Adrenal gland (tissue), 12 donors: ENCODE results near the gene APOC3. TPM values are rescaled to one million over a fixed set of nuclear protein-coding genes. Genes with fewer than 3 reads are reported as not detected.

Source experiments
- DNase-seq, 7 donors: peaks; one replicate each; pipeline ENCODE4 v3.0.0-alpha.2; 2019 to 2020
- H3K27ac ChIP-seq, 5 donors: fragments of 200-600 bp; sonication (generic) in 4 of 5; 1 replicate in 3 of 5; 2 replicates in 2 of 5; pipeline versions ENCODE4 v1.5.1 to v1.8.0; 2016 to 2020; ENCODE audit warnings: mild to moderate bottlenecking in 1 of 5
- H3K27me3 ChIP-seq: fragments of 200-600 bp; 2 replicates; pipeline ENCODE4 v1.8.0; 2021
- H3K36me3 ChIP-seq, 2 donors: fragments of 200-600 bp; replicated peaks in 1 of 2; 1 replicate in 1 of 2; 2 replicates in 1 of 2; pipeline versions ENCODE4 v1.5.1 to v1.8.0; 2018 to 2022
- H3K4me1 ChIP-seq, 2 donors: fragments of 200-600 bp; replicated peaks in 1 of 2; 1 replicate in 1 of 2; 2 replicates in 1 of 2; pipeline versions ENCODE4 v1.5.1 to v1.8.0; 2018 to 2021
- H3K4me3 ChIP-seq, 4 donors: fragments of 200-600 bp; sonication (generic) in 3 of 4; one replicate each; pipeline ENCODE4 v1.5.1; 2016 to 2018
- H3K9me3 ChIP-seq, 3 donors: fragments of 200-600 bp; sonication (generic) in 1 of 3; replicated peaks in 1 of 3; 1 replicate in 2 of 3; 2 replicates in 1 of 3; pipeline versions ENCODE4 v1.5.1 to v1.8.0; 2016 to 2021
- POLR2A ChIP-seq, 2 donors: fragments of 450-650 bp; IDR thresholded peaks; one replicate each; pipeline ENCODE4 v1.6.1; 2017; ENCODE audit warnings: antibody characterized with exemption in 2 of 2, mild to moderate bottlenecking in 2 of 2, moderate library complexity in 1 of 2
- WGBS, 4 donors: extraction: QIAGEN DNeasy Blood & Tissue Kit in 2 of 4; methylation state at CpG; one replicate each; pipeline versions ENCODE4 v1.1.5 to v1.1.7; 2013 to 2017; 5-methylcytosine and 5-hydroxymethylcytosine counted together
- intact Hi-C, 2 donors: fragments of 100-400 bp; cut with DNase I; formaldehyde crosslinking; loops; one replicate each; pipeline versions ENCODE4 v1.14.1 to v1.15.0; 2022 to 2023
- polyA plus RNA-seq, 3 donors: library from polyadenylated mRNA; stranded (reverse); fragments of 200-250 nt in 2 of 3; fragments of 350-450 nt in 1 of 3; fragmentation: Illumina TruSeq in 1 of 3; extraction: RNeasy Lipid Tissue Mini Kit (QIAGEN cat#74804) in 1 of 3; gene quantifications; one replicate each; pipeline ENCODE4 v1.2.3, GENCODE V29; 2013 to 2014
- total RNA-seq, 9 donors: library from RNA; depleted of rRNA in 4 of 9; stranded (reverse); fragments of >200 nt in 4 of 9; fragments of 120-200 nt in 1 of 9; fragmentation: NEBNext Ultra II Directional in 1 of 9; extraction: Animal tissue kit (Norgen Biotek cat#: 25700) in 1 of 9; gene quantifications; one replicate each; pipeline versions ENCODE4 v1.1.0 to v1.2.4, GENCODE V29; 2013 to 2023
- TF ChIP-seq, protein P1 (sequence below), 6 experiments: fragments of 450-650 bp in 4 of 6; fragments of 200-600 bp in 2 of 6; sonication (generic) in 1 of 6; IDR thresholded peaks; 1 replicate in 5 of 6; 2 replicates in 1 of 6; pipeline versions ENCODE4 v1.5.1 to v1.8.0; 2016 to 2021; ENCODE audit warnings: antibody characterized with exemption in 6 of 6, mild to moderate bottlenecking in 2 of 6, moderate library complexity in 1 of 6
- donor health status: healthy with polysubstance abuse.
- donor health status: Bipolar disorder and iron deficiency.
- donor health status: DM: yes; HTN: yes; CAD: no.
- donor health status: DM: no; HTN: no; CAD: no.
- donor health status: DM: no; HTN: no; CAD: no.
- donor health status: DM: yes; HTN: yes; CAD: no.

The APOC3 gene
- total and polyA plus RNA-seq, 12 donors: 0.20 to 3.1 (median 1.0) TPM; not detected in 5

DNA sequence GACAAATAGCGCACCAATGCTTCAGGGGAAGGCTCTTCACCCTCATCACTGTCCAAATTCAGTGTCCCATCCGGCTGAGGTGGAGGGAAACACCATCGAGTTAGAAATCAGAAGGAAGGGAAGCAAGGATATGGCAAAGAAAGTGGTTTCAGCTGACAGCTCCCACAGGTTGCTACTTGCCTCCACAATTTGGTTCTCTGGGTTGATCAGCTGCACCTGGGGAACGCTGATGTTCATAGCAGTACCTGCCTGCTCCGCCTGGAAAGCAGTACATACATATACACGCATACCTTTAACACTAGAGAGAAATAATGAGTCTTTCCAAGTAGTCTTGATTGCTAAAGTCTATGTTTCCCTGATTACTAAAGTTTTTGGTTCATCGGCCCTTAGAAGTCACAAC, 45.5 kb downstream of the APOC3 start:
- no peaks in the 10 kb centered on the region for H3K4me1 ChIP-seq
- no peak overlapping the region for H3K27ac ChIP-seq
- no peak overlapping the region for H3K4me3 ChIP-seq
- H3K36me3 ChIP-seq: peaks cover 0 to 21% of the 10 kb centered on the region in 2 donors
- intact Hi-C loops: loop anchor here in 1 of 2 donors (5.0 kb wide), 1 partner anchor 237 kb away; no protein-coding TSS in a partner anchor
- no peaks in the 10 kb centered on the region for H3K9me3 ChIP-seq
- no peaks in the 10 kb centered on the region for H3K27me3 ChIP-seq
- TF ChIP-seq, protein P1, sequence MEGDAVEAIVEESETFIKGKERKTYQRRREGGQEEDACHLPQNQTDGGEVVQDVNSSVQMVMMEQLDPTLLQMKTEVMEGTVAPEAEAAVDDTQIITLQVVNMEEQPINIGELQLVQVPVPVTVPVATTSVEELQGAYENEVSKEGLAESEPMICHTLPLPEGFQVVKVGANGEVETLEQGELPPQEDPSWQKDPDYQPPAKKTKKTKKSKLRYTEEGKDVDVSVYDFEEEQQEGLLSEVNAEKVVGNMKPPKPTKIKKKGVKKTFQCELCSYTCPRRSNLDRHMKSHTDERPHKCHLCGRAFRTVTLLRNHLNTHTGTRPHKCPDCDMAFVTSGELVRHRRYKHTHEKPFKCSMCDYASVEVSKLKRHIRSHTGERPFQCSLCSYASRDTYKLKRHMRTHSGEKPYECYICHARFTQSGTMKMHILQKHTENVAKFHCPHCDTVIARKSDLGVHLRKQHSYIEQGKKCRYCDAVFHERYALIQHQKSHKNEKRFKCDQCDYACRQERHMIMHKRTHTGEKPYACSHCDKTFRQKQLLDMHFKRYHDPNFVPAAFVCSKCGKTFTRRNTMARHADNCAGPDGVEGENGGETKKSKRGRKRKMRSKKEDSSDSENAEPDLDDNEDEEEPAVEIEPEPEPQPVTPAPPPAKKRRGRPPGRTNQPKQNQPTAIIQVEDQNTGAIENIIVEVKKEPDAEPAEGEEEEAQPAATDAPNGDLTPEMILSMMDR (IDR thresholded peaks at IDR 0.05): no peak
- TF ChIP-seq POLR2A (IDR thresholded peaks at IDR 0.05): no peak
- no peak for DNase-seq
- WGBS, 4 donors: 97 to 98% (median 97%) methylated on average over 6 to 7 of the region's 7 CpGs

DNA sequence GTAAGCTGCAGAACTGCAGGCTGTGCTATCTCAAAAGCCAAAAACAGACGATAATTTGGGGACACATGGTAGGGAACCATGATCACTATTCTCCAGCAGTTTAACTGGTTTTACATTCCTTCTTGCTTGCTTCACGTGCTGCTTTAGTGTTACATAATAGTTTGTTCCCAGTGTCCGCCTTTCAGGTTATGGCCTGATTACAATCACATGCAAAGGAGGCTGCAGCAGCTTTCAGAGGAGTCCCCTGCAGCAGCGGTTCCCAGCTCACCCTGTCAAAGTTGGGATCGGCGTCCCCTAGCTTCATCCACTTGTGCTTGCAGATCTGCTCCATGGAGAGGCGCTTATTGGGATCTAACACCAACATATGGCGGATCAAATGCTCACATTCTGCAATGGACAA, 46.9 kb downstream of the APOC3 start:
- intact Hi-C loops: loop anchor here in 1 of 2 donors (5.0 kb wide), 1 partner anchor 236 kb away; no protein-coding TSS in a partner anchor
- no peaks in the 10 kb centered on the region for H3K27me3 ChIP-seq
- H3K4me3 ChIP-seq: no peak overlapping the region
- no peaks in the 10 kb centered on the region for H3K4me1 ChIP-seq
- DNase-seq: no peak
- TF ChIP-seq, protein P1 (IDR thresholded peaks at IDR 0.05): no peak
- no peak for TF ChIP-seq POLR2A (IDR thresholded peaks at IDR 0.05)
- 86 to 95% (median 91%) methylated on average over 7 to 8 of the region's 8 CpGs for WGBS, 4 donors
- no peak overlapping the region for H3K27ac ChIP-seq
- H3K9me3 ChIP-seq: no peaks in the 10 kb centered on the region
- H3K36me3 ChIP-seq: peaks cover 0 to 21% of the 10 kb centered on the region in 2 donors

DNA sequence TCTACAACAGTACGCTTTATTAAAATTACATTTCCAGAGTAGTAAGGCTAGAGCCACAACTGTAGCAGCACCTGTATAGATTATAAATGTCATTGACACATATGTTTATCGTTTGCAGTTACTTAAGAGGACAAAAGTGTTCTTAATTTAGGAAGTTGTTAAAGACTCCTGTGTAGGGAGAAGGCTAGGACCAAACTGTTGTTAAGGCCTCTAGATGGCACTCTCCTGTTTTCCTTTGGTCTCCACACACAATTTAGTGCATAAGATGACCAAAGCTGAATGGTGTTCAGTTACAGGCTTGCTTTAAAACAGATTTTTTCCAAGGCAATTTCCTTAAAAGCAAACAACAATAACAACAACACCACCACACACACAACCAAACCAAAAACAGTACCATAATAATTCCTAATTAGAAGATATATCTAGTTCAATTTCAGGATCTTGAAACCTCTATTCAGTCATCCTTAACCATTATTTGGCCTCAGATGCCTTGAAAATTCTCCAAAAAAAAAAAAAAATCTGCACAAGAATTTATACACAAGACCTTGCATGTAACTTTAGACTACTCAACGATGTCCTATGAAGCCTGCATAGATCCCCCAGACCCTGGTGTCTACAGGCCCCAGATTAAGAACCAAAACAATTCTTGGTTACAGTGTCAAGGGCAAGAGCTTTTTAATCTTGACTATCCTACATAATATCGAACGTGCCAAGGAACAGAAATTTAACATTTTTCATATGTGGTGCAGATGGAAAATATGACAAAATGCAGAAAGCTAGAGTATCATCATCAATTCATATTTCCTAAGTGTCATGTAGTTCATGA, 50.3 kb downstream of the APOC3 start:
- intact Hi-C loops: loop anchor here (2.0 to 5.0 kb wide), 3 partner anchors 88 to 232 kb away; partner anchors contain the start of gene APOA5 (in 1 of the 2)
- Histone ChIP-seq H3K4me1 (no peaks in the 10 kb centered on the region), H3K27ac (no peak overlapping the region), H3K4me3 (no peak overlapping the region), H3K27me3 (no peaks in the 10 kb centered on the region), H3K9me3 (no peaks in the 10 kb centered on the region), H3K36me3 (peaks cover 0 to 2% of the 10 kb centered on the region in 2 donors)
- no peak for TF ChIP-seq POLR2A (IDR thresholded peaks at IDR 0.05)
- TF ChIP-seq, protein P1 (IDR thresholded peaks at IDR 0.05): peak; percentile 31 to 74 (median 68)
- 49 to 53% (median 51%) methylated on average over 5 of the region's 5 CpGs for WGBS, 4 donors
- DNase-seq: peak in 2 of 7 donors; percentile 33 to 47

DNA sequence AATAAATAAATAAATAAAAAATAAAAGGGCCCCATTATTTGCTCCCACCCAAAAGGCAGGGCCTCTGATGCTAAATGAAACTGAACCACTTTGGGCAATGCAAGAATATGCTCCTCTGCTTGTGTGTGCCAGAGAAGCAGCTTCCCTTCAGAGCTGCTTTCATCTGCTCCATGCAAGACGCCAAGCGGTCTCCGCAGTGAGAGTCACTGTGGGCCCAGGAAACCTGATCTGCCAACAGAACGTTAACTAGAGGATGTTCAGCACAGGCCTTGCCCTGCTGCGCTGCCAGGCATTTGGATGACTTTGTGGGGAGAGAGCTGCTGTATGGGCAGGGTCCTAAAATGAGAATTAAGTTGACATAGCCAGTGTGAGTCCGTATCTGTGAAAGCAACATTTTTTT, 51.4 kb downstream of the APOC3 start:
- no peak for DNase-seq
- TF ChIP-seq, protein P1 (IDR thresholded peaks at IDR 0.05): no peak
- TF ChIP-seq POLR2A (IDR thresholded peaks at IDR 0.05): no peak
- Histone ChIP-seq H3K9me3 (no peaks in the 10 kb centered on the region), H3K4me1 (no peaks in the 10 kb centered on the region), H3K36me3 (no peaks in the 10 kb centered on the region), H3K27me3 (no peaks in the 10 kb centered on the region), H3K27ac (no peak overlapping the region), H3K4me3 (no peak overlapping the region)
- 88 to 96% (median 90%) methylated on average over 6 of the region's 6 CpGs for WGBS, 4 donors
- intact Hi-C loops: loop anchor here in 1 of 2 donors (5.0 kb wide), 1 partner anchor 89 kb away; the partner anchor contains the start of gene APOA5
